Measurements from ENCODE around the gene SCNN1B. TPM values are rescaled to one million over a fixed set of nuclear protein-coding genes. Genes with fewer than 3 reads are reported as not detected.

SCNN1B gene
- total RNA-seq, 1 donor from 2014 or later = 0.34 TPM

DNA sequence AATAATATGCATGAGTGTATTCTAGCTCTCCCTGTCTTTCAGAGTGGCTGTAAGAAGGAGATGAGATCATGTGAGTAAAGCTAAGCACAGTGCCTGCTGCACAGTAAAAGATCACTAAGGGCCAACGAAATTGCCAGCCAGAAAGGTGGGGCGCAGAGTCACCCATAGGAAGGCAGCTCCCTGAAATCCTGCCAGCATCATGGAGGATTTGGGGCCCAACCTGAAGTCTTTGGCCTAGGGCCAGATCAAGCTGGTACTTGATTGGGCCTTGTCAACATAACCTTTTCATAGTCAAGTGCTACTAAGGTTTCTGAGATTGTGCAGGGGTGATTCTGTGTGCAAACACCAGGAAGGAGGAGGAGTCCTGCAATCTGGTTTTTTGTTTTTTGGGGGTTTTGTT, 16.5 kb downstream of the SCNN1B start:
- no peak overlapping the region for H3K27ac Mint-ChIP-seq (ENCODE audit: unreplicated experiment)
- H3K4me1 Mint-ChIP-seq (ENCODE audit: low read depth, unreplicated experiment) = no peaks in the 10 kb centered on the region
- no peak for DNase-seq
- peaks cover 2% of the 10 kb centered on the region for H3K27me3 Mint-ChIP-seq (ENCODE audit: unreplicated experiment)
- TF ChIP-seq, protein P1, sequence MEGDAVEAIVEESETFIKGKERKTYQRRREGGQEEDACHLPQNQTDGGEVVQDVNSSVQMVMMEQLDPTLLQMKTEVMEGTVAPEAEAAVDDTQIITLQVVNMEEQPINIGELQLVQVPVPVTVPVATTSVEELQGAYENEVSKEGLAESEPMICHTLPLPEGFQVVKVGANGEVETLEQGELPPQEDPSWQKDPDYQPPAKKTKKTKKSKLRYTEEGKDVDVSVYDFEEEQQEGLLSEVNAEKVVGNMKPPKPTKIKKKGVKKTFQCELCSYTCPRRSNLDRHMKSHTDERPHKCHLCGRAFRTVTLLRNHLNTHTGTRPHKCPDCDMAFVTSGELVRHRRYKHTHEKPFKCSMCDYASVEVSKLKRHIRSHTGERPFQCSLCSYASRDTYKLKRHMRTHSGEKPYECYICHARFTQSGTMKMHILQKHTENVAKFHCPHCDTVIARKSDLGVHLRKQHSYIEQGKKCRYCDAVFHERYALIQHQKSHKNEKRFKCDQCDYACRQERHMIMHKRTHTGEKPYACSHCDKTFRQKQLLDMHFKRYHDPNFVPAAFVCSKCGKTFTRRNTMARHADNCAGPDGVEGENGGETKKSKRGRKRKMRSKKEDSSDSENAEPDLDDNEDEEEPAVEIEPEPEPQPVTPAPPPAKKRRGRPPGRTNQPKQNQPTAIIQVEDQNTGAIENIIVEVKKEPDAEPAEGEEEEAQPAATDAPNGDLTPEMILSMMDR (IDR thresholded peaks at IDR 0.05; ENCODE audit: partially characterized antibody, unreplicated experiment) = no peak
- H3K36me3 Mint-ChIP-seq (ENCODE audit: unreplicated experiment) = no peaks in the 10 kb centered on the region
- H3K4me3 Mint-ChIP-seq (ENCODE audit: unreplicated experiment) = no peak overlapping the region
- H3K9me3 Mint-ChIP-seq (ENCODE audit: unreplicated experiment) = no peaks in the 10 kb centered on the region

DNA sequence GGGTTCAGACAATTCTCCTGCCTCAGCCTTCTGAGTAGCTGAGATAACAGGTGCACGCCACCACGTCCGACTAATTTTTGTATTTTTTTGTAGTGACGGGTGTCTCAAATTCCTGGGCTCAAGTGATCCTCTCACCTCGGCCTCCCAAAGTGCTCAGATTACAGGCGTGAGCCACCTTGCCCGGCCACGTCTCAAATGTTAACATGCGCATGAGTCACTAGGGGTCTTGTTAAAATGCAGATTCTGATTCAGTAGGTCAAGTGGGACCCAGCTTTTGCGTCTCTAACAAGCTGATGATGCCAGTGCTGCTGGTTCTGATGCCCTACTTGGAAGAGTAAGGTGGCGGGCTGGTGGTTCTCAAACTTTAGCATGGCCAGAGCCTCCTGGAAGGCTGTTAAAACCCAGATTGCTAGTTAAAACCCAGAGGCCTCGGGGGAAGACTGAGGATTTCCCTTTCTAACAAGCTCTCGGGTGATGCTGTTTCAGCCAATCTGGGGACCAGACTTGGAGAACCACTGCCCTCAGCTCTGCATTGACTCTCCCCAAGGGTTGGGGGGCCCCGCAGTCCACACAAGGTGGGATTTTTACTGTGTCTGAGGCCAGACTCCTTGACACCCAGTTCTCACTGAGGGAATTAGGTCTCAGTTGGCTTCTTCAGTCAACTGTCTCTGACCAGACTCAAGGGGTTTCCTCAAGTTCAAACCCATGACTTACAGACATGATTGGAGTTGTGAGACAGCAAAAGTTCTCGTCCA, 17.9 kb downstream of the SCNN1B start:
- H3K4me1 Mint-ChIP-seq (ENCODE audit: low read depth, unreplicated experiment) = no peaks in the 10 kb centered on the region
- no peak for DNase-seq
- TF ChIP-seq, protein P1 (IDR thresholded peaks at IDR 0.05; ENCODE audit: partially characterized antibody, unreplicated experiment) = no peak
- H3K36me3 Mint-ChIP-seq (ENCODE audit: unreplicated experiment) = no peaks in the 10 kb centered on the region
- H3K9me3 Mint-ChIP-seq (ENCODE audit: unreplicated experiment) = no peaks in the 10 kb centered on the region
- H3K27me3 Mint-ChIP-seq (ENCODE audit: unreplicated experiment) = peaks cover 2% of the 10 kb centered on the region
- no peak overlapping the region for H3K27ac Mint-ChIP-seq (ENCODE audit: unreplicated experiment)
- no peak overlapping the region for H3K4me3 Mint-ChIP-seq (ENCODE audit: unreplicated experiment)

DNA sequence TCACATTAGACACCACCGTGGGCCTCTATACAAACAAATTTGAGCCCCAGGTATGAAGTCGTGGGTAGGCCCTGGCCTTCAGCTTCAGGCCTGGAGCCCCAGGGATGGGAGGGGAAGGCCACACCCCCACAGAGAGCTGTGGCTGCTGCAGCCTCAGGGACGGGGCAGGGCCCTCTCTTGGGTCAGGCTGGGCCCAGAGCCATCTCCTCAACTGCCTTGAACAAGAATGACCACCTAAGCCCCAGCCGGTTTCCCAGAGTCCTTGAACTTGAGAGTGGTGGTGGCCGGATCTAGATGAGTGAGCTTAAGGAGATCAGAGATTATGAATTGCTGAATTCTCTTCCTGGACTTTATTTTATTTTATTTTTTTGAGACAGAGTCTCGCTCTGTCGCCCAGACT, 18.6 kb downstream of the SCNN1B start:
- Mint-ChIP-seq H3K4me1 (ENCODE audit: low read depth, unreplicated experiment) (no peaks in the 10 kb centered on the region), H3K27me3 (ENCODE audit: unreplicated experiment) (peaks cover 2% of the 10 kb centered on the region)

DNA sequence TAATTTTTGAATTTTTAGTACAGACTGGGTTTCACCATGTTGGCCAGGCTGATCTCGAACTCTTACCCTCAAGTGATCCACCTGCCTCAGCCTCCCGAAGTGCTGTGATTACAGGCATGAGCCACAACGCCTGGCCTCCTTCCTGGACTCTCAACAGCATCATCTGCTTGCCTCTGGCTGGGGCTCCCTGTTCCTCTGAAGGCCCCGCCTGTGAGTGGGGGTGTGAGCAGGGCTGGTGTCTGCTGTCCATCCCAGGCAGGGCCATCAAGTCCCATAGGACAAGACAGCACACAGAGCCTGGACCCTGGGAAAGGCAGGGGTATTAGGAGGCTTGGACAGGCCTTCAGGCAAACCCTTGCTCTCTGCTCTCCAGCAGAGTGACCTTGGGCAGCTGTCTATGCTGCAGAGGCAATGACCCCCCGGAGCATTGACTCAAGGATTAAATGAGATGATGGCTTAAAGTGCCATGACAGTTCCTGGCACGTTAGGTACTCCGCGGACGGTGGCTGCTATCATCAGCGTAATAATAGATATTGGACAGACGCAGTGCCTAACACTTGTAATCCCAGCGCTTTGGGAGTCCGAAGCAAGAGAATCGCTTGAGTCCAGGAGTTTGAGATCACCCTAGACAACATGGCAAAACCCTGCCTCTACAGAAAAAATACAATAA, 19.2 kb downstream of the SCNN1B start:
- H3K27me3 Mint-ChIP-seq (ENCODE audit: unreplicated experiment) = peaks cover 2% of the 10 kb centered on the region
- H3K36me3 Mint-ChIP-seq (ENCODE audit: unreplicated experiment) = no peaks in the 10 kb centered on the region
- H3K4me1 Mint-ChIP-seq (ENCODE audit: low read depth, unreplicated experiment) = no peaks in the 10 kb centered on the region
- TF ChIP-seq, protein P1 (IDR thresholded peaks at IDR 0.05; ENCODE audit: partially characterized antibody, unreplicated experiment) = no peak
- no peak overlapping the region for H3K27ac Mint-ChIP-seq (ENCODE audit: unreplicated experiment)
- no peak overlapping the region for H3K4me3 Mint-ChIP-seq (ENCODE audit: unreplicated experiment)
- H3K9me3 Mint-ChIP-seq (ENCODE audit: unreplicated experiment) = no peaks in the 10 kb centered on the region
- DNase-seq = no peak

More for the DNA sequence above, 18.6 kb downstream of the SCNN1B start:
- no peak overlapping the region for H3K27ac Mint-ChIP-seq (ENCODE audit: unreplicated experiment)
- no peak overlapping the region for H3K4me3 Mint-ChIP-seq (ENCODE audit: unreplicated experiment)
- no peaks in the 10 kb centered on the region for H3K9me3 Mint-ChIP-seq (ENCODE audit: unreplicated experiment)
- TF ChIP-seq, protein P1 (IDR thresholded peaks at IDR 0.05; ENCODE audit: partially characterized antibody, unreplicated experiment) = no peak
- DNase-seq = no peak
- H3K36me3 Mint-ChIP-seq (ENCODE audit: unreplicated experiment) = no peaks in the 10 kb centered on the region
